Umbilical cord (tissue), 2 donors: ENCODE data around the gene ASXL1. TPM values are rescaled to one million over a fixed set of nuclear protein-coding genes. Genes with fewer than 3 reads are reported as not detected.
A peak's percentile ranks its signal among the peaks of the same experiment; 100 is the strongest.

Experiments used
- DNase-seq: peaks from one replicate; pipeline ENCODE4 v3.0.0-alpha.2; 2015; ENCODE audit warnings: low spot score
- total RNA-seq: library from RNA; depleted of rRNA; stranded (reverse); fragments of >200 nt; gene quantifications from one replicate; pipeline ENCODE4 v1.2.3, GENCODE V29; 2014; ENCODE audit warnings: low replicate concordance; ENCODE audit not compliant: insufficient read depth

ASXL1 gene
- total RNA-seq, 1 donor from 2014 or later, result 134 TPM

GRCh38 chr20:32480371-32481241, 122.5 kb downstream of the ASXL1 start:
- no peak for DNase-seq

- DNase-seq, result peak; percentile 82
Measured at GRCh38 chr20:32481311-32482142, 123.4 kb downstream of the ASXL1 start.

- DNase-seq, result no peak
Measured at GRCh38 chr20:32482143-32482441, 124.0 kb downstream of the ASXL1 start.

GRCh38 chr20:32482442-32483261, 124.5 kb downstream of the ASXL1 start:
- peak; percentile 57 for DNase-seq

GRCh38 chr20:32483351-32484224, 125.5 kb downstream of the ASXL1 start:
- peak; percentile 85 for DNase-seq

- DNase-seq, result no peak
Measured at GRCh38 chr20:32484225-32484957, 126.3 kb downstream of the ASXL1 start.

GRCh38 chr20:32484958-32485769, 127.0 kb downstream of the ASXL1 start:
- peak; percentile 93 for DNase-seq

- no peak for DNase-seq
Measured at GRCh38 chr20:32485770-32486478, 127.8 kb downstream of the ASXL1 start.

- no peak for DNase-seq
Measured at GRCh38 chr20:32487381-32487780, 129.2 kb downstream of the ASXL1 start.

- DNase-seq, result no peak
Measured at GRCh38 chr20:32488066-32488838, 130.1 kb downstream of the ASXL1 start.

Other genes starting within 250 kb of the ASXL1 start
- 12.5 TPM for gene TM9SF4, start 248.6 kb upstream of the ASXL1 start, total RNA-seq
- 1.2 TPM for gene PLAGL2, start 150.6 kb upstream of the ASXL1 start, total RNA-seq
- 43.1 TPM for gene POFUT1, start 150.5 kb upstream of the ASXL1 start, total RNA-seq
- 20.0 TPM for gene KIF3B, start 80.7 kb upstream of the ASXL1 start, total RNA-seq
- gene NOL4L, start 227.0 kb downstream of the ASXL1 start, total RNA-seq, result 6.5 TPM